NB4 (cell line): ENCODE data around the gene ARL13B.

Experiments
- CTCF ChIP-seq: IDR thresholded peaks from one replicate; pipeline ENCODE4 v1.5.1; 2012; ENCODE audit warnings: low read depth, low read length
- POLR2A ChIP-seq: IDR thresholded peaks from 2 replicates; pipeline ENCODE4 v1.6.1; 2011; ENCODE audit warnings: mild to moderate bottlenecking; ENCODE audit not compliant: insufficient read length; ENCODE audit errors: extremely low read depth

GRCh38 chr3:94065122-94065521, 85.2 kb downstream of the ARL13B start:
- TF ChIP-seq CTCF, result no peak
- no peak for TF ChIP-seq POLR2A
